ENCODE measurements around the gene ECI1.

DNA sequence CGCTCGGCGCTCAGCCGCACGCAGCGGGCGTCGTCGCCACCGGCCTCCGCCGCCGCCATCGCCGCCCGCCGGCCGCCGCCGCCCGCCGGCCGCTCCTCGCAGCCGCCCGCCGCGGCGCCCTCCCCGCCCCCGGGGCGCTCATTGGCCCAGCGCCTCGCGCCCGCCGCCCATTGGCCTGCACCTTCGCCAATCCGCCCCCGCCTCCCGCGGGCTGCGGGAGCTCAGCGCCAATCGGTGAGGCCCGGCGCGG, 36.7 kb downstream of the ECI1 start, which contains the start of gene PGP:
- TF ChIP-seq POLR2A (IDR thresholded peaks at IDR 0.05): no peak
- TF ChIP-seq, protein P1, sequence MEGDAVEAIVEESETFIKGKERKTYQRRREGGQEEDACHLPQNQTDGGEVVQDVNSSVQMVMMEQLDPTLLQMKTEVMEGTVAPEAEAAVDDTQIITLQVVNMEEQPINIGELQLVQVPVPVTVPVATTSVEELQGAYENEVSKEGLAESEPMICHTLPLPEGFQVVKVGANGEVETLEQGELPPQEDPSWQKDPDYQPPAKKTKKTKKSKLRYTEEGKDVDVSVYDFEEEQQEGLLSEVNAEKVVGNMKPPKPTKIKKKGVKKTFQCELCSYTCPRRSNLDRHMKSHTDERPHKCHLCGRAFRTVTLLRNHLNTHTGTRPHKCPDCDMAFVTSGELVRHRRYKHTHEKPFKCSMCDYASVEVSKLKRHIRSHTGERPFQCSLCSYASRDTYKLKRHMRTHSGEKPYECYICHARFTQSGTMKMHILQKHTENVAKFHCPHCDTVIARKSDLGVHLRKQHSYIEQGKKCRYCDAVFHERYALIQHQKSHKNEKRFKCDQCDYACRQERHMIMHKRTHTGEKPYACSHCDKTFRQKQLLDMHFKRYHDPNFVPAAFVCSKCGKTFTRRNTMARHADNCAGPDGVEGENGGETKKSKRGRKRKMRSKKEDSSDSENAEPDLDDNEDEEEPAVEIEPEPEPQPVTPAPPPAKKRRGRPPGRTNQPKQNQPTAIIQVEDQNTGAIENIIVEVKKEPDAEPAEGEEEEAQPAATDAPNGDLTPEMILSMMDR (IDR thresholded peaks at IDR 0.05): no peak
